ENCODE measurements around the gene FAM20C. TPM values are rescaled to one million over a fixed set of nuclear protein-coding genes. Genes with fewer than 3 reads are reported as not detected.

The FAM20C gene
- total RNA-seq, 1 donor from 2014 or later, result 32.9 TPM

GRCh38 chr7:152702-153391, 39.5 kb upstream of the FAM20C start:
- no peak for DNase-seq (ENCODE audit: low spot score, unreplicated experiment)
- no peak for TF ChIP-seq CTCF (IDR thresholded peaks at IDR 0.05; ENCODE audit: unreplicated experiment)
- peaks cover 1% of the 10 kb centered on the region for H3K36me3 Mint-ChIP-seq (ENCODE audit: insufficient read depth)
- peaks cover 12% of the 10 kb centered on the region for H3K4me1 Mint-ChIP-seq (ENCODE audit: low read depth)
- H3K4me3 Mint-ChIP-seq (ENCODE audit: low read depth), result no peak overlapping the region
- H3K9me3 Mint-ChIP-seq (ENCODE audit: low read depth), result no peaks in the 10 kb centered on the region
- H3K27me3 Mint-ChIP-seq, result peaks cover 14% of the 10 kb centered on the region
- no peak overlapping the region for H3K27ac Mint-ChIP-seq

DNA sequence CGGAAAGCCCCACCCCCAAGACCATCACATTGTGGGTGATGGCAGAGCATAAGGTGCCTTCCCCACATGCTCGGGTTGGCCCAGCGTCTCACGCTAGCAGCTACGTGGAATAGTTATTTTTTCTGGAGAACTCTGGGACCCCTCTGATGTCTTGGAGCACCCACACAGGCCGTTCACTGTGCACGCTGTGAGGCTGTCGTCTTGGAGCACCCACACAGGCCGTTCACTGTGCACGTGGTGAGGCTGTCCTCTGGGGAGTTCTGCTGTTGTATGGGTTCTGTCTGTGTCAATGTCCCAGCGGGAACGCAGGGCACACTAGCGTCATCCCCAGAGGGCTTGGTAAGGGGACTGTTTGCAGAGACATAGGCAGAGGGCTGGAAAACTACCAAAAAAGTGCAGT, 38.8 kb upstream of the FAM20C start:
- DNase-seq (ENCODE audit: low spot score, unreplicated experiment), result no peak
- Mint-ChIP-seq H3K36me3 (ENCODE audit: insufficient read depth) (no peaks in the 10 kb centered on the region), H3K9me3 (ENCODE audit: low read depth) (no peaks in the 10 kb centered on the region), H3K4me3 (ENCODE audit: low read depth) (no peak overlapping the region), H3K27ac (no peak overlapping the region), H3K27me3 (peaks cover 17% of the 10 kb centered on the region), H3K4me1 (ENCODE audit: low read depth) (peaks cover 10% of the 10 kb centered on the region)
- no peak for TF ChIP-seq CTCF (IDR thresholded peaks at IDR 0.05; ENCODE audit: unreplicated experiment)

DNA sequence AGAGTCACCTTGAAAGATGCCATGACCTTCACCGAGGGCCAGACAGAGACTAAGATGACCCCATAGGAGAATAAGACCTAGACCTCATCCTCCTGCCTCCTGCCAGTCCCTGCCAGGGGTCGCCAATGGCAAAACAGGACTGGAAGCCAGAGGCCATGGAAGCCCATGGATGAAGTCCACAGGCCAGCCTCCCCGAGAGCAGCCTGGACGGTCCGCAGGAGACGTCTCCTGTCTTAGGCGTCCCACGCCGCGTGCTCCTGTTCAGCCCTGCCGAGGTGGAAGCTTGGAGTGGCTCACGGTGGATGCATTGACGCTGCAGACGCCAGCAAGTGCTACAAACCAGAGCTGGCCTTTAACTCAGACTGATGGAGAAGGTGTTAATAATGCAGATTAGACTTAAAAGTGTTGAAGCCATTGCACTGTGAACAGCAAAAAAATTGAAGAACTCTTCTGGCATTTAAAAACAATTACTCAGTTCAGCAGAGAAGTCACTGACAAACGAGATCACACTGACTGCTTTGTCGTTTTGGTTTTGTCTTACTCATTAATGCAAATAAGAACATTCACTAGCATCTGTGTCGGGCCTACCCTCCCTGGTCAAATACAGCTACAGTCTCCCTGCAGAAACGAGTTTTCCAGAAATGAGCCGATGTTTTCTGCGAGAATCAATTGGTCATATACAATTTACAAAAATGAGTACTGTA, 38.1 kb upstream of the FAM20C start:
- Mint-ChIP-seq H3K4me3 (ENCODE audit: low read depth) (no peak overlapping the region), H3K27ac (no peak overlapping the region), H3K4me1 (ENCODE audit: low read depth) (peaks cover 9% of the 10 kb centered on the region), H3K36me3 (ENCODE audit: insufficient read depth) (no peaks in the 10 kb centered on the region), H3K9me3 (ENCODE audit: low read depth) (no peaks in the 10 kb centered on the region), H3K27me3 (peaks cover 19% of the 10 kb centered on the region)
- no peak for DNase-seq (ENCODE audit: low spot score, unreplicated experiment)
- TF ChIP-seq CTCF (IDR thresholded peaks at IDR 0.05; ENCODE audit: unreplicated experiment), result no peak

DNA sequence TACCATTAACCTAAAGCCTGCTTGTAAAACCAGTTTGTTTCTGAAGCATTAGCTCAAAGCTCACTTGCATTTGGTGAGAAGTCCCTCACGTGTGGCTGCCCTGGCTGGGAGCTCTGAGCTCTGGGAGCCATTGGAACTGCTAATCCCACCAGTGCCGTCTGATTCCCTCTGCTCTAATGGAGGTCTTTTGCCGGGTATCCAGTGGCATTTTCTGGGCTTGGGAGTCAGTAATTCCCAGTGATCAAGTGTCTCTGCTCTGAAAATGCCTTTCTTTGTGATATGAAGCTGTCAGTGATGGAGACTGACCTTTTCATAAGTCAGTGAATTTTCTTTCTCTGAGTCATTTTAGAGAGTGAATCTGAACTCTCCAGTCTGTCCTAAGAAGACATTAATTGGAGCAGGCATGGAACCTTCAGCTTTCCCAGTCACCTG, 36.9 kb upstream of the FAM20C start:
- DNase-seq (ENCODE audit: low spot score, unreplicated experiment), result no peak
- Mint-ChIP-seq H3K36me3 (ENCODE audit: insufficient read depth) (no peaks in the 10 kb centered on the region), H3K4me1 (ENCODE audit: low read depth) (peaks cover 3% of the 10 kb centered on the region), H3K27ac (no peak overlapping the region), H3K27me3 (peaks cover 20% of the 10 kb centered on the region), H3K9me3 (ENCODE audit: low read depth) (no peaks in the 10 kb centered on the region), H3K4me3 (ENCODE audit: low read depth) (no peak overlapping the region)
- TF ChIP-seq CTCF (IDR thresholded peaks at IDR 0.05; ENCODE audit: unreplicated experiment), result no peak

GRCh38 chr7:156111-157007, 36.0 kb upstream of the FAM20C start:
- DNase-seq (ENCODE audit: low spot score, unreplicated experiment), result no peak
- Mint-ChIP-seq H3K27me3 (peaks cover 20% of the 10 kb centered on the region), H3K9me3 (ENCODE audit: low read depth) (no peaks in the 10 kb centered on the region), H3K4me3 (ENCODE audit: low read depth) (no peak overlapping the region), H3K4me1 (ENCODE audit: low read depth) (no peaks in the 10 kb centered on the region), H3K27ac (no peak overlapping the region), H3K36me3 (ENCODE audit: insufficient read depth) (no peaks in the 10 kb centered on the region)
- no peak for TF ChIP-seq CTCF (IDR thresholded peaks at IDR 0.05; ENCODE audit: unreplicated experiment)

Measured in progenitor cell of endocrine pancreas (in vitro differentiated cells).